ENCODE results near the gene PRPS1L1.

The PRPS1L1 gene

GRCh38 chr7:17985473-17986239, 42.0 kb downstream of the PRPS1L1 start:
- no peak overlapping the region for H3K4me3 ChIP-seq (ENCODE audit: low read depth, low read length)
- DNase-seq (ENCODE audit: low read depth, low spot score), result no peak
- ChIA-PET POLR2A (no interaction called here), CTCF (no interaction called here)
- no peak for TF ChIP-seq CTCF (IDR thresholded peaks at IDR 0.05; ENCODE audit: insufficient read depth, low read length, missing control alignments)

- no peak for TF ChIP-seq CTCF (IDR thresholded peaks at IDR 0.05; ENCODE audit: insufficient read depth, low read length, missing control alignments)
These were observed 43.4 kb downstream of the PRPS1L1 start for GRCh38 chr7:17984288-17984687.

GRCh38 chr7:17983221-17984062, 44.2 kb downstream of the PRPS1L1 start:
- no peak for DNase-seq (ENCODE audit: low read depth, low spot score)
- no peak for TF ChIP-seq CTCF (IDR thresholded peaks at IDR 0.05; ENCODE audit: insufficient read depth, low read length, missing control alignments)
- no peak overlapping the region for H3K4me3 ChIP-seq (ENCODE audit: low read depth, low read length)
- CTCF ChIA-PET, result interaction anchor here (1.5 kb wide), 1 partner anchor 13 kb away, joined by 4 read pairs; no protein-coding TSS in a partner anchor
- POLR2A ChIA-PET, result no interaction called here

More at GRCh38 chr7:17984288-17984687, 43.4 kb downstream of the PRPS1L1 start:
- CTCF ChIA-PET, result no interaction called here
- POLR2A ChIA-PET, result no interaction called here
- H3K4me3 ChIP-seq (ENCODE audit: low read depth, low read length), result no peak overlapping the region
- no peak for DNase-seq (ENCODE audit: low read depth, low spot score)

GRCh38 chr7:17976952-17977351, 50.7 kb downstream of the PRPS1L1 start:
- CTCF ChIA-PET, result no interaction called here
- H3K4me3 ChIP-seq (ENCODE audit: low read depth, low read length), result no peak overlapping the region
- DNase-seq (ENCODE audit: low read depth, low spot score), result no peak
- TF ChIP-seq CTCF (IDR thresholded peaks at IDR 0.05; ENCODE audit: insufficient read depth, low read length, missing control alignments), result no peak
- POLR2A ChIA-PET, result no interaction called here
